Measurements from ENCODE around the gene CFAP53.
"Not testable (repeated sequence)": the region's sequence is repeated elsewhere in the genome, so short reads cannot be mapped to it uniquely, and the experiment has no call there.

The CFAP53 gene, protein sequence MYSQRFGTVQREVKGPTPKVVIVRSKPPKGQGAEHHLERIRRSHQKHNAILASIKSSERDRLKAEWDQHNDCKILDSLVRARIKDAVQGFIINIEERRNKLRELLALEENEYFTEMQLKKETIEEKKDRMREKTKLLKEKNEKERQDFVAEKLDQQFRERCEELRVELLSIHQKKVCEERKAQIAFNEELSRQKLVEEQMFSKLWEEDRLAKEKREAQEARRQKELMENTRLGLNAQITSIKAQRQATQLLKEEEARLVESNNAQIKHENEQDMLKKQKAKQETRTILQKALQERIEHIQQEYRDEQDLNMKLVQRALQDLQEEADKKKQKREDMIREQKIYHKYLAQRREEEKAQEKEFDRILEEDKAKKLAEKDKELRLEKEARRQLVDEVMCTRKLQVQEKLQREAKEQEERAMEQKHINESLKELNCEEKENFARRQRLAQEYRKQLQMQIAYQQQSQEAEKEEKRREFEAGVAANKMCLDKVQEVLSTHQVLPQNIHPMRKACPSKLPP

DNA sequence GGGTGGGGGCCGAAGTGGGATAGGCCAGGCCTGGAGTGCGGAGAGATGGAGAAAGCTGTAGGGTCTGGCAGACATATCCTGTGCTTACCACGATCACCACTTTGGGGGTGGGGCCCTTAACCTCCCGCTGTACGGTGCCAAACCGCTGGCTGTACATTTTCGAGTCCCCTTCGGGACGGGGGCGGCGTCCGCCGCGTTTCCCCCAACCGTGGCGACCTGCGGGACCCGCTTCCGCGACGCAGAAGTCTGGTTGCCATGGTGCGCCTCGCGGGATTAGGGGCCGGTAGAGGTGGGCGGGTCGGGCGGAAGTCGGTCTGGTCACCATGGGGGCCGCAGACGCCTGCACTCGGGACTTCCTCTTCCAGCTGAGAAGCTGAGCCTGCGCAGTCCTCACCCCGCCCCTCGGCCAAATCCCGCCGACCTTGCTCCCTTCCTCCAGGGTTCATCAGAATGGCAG is at the start of gene CFAP53:
CFAP53 (minus strand) TSS at position 248 of the 457 bp plus-strand sequence; CDS start at position 157, 91 bp downstream.
- DNase-seq, result peak; percentile 97

DNA sequence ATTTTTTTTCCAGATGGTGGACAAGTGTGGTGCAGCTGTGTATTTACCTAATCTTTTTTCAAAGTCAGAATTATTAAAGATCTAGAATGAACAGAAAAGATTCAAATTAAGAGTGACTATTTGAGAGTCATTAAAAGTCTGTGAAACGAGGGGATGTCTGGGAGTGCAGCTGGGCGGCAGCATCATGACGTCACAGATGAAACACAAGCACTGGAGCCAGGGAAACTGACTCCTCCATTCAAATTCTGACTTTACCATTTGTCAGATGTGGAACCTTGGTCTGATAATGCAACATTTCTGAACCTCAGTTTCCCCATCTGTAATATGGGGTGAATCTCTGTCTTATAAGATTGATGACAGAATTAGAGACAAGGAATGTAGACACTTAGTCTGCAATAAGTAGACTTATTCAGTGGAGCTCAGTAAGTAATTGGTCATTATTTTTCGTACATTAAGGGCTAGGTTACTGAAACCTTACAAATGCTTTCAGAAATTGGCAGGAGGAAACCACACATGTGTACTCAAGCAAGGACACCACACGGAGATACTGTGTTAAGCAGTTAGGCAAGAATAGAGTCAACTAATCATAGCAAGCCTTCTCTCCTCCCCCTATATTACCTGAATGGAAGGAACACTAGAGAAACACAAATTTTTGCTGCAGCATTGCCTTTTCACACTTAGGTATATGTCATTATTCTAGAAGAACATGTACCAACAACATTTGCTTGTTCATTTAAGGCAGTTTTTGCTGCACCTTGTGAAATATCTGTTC is 49.0 kb upstream of the CFAP53 start:
- no peak for DNase-seq

GRCh38 chr18:50313873-50314460 is 47.7 kb upstream of the CFAP53 start:
- no peak for DNase-seq

DNA sequence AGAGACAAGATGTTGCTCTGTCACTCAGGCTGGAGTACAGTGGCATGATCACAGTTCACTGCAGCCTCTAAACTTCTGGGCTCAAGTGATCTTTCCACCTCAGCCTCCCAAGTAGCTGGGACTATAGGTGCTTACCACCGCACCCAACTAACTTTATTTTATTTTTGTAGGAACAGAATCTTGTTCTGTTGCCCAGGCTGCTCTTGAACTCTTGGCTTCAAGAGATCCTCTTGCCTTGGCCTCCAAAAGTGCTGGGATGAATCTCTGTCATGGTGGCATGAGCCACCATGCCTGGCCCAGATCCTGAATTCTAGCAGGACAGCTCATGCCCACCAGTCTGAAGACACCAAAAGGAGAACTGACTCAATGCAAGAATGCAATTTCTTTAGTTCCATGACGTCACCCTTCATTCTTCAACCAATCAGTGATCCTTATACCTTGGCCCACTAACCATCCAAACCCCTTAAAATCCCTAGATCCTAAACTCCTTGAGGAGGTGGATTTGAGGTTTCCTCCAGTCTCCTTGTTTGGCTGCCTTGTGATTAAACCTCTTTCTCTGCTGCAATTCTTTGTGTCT is 46.8 kb upstream of the CFAP53 start:
- DNase-seq, result no peak

DNA sequence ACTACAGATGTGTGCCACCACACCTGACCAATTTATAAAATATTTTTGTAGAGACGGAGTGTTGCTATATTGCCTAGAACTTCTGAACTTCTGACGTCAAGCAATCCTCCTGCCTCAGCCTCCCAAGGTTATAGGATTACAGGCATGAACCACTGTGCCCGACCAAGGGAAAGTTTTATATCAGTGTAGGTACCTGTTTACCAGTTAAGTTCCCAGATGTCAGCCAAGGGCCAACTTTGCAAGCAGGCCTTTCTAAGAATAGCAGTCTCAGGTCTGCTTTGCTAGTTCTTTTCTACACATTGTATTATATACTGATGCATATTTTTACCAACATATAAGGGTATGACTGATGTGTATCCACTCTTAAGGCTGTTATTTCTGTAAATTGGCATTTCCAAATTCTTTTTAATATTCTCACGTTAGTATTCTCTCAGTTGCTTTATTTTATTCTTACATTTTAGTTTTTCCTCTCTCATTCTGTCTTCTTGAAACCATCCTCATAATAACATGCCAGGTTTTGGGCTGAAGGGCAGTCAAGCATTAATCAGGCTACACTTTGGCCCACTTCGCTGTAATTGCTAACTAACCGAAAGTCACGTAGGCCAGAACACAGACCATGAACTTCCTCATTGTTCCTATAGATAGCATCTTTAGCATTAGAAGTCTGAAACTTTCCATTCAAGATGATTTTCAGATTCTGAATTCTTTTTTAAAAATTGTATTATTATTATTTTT is 46.2 kb upstream of the CFAP53 start:
- DNase-seq, result peak; percentile 14

- DNase-seq, result no peak
These were observed 45.4 kb upstream of the CFAP53 start for GRCh38 chr18:50311650-50312049.

DNA sequence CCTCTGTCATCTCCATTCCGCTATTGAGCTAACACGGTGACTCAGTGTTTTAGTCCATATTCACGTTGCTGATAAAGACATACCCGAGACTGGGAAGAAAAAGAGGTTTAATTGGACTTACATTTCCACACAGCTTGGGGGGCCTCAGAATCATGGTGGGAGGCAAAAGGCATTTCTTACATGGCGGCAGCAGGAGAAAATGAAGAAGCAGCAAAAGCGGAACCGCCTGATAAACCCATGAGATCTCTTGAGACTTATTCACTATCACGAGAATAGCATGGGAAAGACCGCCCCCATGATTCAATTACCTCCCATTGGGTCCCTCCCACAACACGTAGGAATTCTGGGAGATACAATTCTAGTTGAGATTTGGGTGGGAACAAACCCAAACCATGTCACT is 43.8 kb upstream of the CFAP53 start:
- no peak for DNase-seq

- DNase-seq, result not testable (repeated sequence)
These were observed 42.6 kb upstream of the CFAP53 start for GRCh38 chr18:50308851-50309250.

DNA sequence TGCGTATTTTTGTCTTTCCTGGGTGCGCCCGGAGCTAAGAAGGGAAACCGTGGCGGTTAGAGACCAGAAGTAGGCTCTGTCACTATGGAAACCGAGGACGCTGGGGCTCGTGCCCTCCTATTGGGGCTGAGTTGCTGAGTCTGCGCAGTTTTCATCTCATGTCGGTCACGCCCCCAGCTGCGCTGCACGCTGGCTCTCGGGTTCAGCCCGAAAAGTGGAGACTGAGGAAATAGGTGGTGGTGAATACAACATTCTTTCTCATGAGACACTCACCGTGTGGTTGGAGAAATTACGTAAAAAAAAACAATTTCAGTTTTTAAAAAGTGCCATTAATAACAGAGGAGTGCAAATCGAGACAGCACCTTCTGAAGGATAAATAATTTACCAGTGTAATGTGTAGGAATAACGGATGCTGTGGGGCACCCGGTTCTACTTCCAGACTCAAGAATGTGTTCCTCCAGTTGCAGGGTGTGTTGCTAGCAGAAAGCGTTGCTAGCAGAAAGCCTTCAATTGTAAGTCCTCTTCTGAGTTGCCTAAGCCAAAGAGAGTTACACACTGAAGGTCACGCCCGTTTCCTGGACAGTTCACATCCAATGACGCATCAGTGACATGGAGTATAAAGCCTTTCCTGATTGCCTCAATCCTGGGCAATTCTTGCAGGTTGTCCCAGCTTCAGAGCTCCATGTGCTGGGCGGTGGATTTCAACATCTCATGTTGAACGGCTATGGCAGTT is 41.6 kb upstream of the CFAP53 start:
- DNase-seq, result peak; percentile 96

DNA sequence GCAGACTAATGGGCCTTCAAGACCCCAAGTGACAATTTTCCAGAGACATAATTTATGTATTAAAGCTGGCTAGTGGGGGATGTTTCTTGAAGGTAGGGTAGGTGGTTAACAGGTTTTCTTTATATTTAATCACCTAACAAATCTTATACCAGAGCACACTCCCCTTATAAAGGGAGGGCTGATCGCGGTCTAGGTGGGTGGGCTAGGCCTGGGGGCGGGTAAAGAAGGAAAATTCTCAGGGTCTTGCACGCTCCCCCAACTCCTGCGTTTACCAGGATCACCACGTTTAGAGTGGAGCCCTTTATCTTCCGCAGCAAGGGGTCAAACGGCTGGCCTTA is 41.1 kb upstream of the CFAP53 start:
- DNase-seq, result no peak

- DNase-seq, result no peak
These were observed 40.6 kb upstream of the CFAP53 start for GRCh38 chr18:50306944-50307343.

DNA sequence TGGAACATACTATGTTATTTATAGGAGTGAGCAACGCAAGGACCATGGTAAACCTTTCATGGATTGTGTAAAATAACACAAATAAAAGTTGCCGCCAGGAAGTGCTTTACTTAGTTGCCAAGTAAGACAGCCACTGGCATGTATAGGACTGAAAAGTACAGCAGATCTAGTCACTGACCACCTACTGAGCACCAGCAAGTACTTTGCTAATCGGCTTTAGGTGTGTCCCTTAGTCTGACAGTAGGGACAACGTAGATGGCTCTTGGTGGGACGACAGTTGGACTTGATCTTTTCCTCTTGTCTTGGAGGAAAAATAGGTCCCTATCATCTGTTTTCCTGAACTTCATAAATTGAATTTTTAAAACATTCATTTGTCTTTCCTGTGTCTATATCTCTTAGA is 34.8 kb upstream of the CFAP53 start:
- DNase-seq, result no peak

DNA sequence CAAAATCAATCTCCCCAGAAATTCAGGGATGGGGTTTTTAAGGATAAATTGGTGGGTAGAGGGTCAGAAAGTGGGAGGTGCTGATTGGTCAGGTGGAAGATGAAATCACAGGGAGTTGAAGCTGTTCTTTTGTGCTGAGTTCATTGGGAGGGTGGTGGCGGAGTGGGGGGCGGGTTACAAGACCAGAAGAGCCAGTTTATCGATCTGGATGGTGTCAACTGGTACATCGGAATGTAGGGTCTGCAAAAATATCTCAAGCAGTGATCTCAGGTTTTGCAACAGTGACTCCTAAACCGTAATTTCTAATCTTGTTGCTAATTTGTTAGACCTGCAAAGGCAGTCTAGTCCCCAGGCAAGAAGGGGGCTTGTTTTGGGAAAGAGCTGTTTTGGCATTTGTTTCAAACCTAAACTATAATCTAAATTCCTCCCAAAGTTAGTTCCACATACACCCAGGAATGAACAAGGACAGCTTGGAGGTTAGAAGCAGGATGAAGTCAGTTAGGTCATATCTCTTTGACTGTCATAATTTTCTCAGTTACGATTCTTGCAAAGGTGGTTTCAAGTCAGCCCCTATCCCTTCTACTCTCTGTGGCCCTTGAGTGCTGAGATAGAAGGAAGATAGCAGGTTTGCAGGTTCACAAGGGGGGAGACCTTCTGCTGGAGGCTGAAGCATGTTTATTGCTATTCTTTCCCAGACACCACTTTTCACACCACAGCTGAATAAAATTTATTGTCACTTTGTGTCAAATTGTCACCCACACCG is 33.5 kb upstream of the CFAP53 start:
- no peak for DNase-seq

DNA sequence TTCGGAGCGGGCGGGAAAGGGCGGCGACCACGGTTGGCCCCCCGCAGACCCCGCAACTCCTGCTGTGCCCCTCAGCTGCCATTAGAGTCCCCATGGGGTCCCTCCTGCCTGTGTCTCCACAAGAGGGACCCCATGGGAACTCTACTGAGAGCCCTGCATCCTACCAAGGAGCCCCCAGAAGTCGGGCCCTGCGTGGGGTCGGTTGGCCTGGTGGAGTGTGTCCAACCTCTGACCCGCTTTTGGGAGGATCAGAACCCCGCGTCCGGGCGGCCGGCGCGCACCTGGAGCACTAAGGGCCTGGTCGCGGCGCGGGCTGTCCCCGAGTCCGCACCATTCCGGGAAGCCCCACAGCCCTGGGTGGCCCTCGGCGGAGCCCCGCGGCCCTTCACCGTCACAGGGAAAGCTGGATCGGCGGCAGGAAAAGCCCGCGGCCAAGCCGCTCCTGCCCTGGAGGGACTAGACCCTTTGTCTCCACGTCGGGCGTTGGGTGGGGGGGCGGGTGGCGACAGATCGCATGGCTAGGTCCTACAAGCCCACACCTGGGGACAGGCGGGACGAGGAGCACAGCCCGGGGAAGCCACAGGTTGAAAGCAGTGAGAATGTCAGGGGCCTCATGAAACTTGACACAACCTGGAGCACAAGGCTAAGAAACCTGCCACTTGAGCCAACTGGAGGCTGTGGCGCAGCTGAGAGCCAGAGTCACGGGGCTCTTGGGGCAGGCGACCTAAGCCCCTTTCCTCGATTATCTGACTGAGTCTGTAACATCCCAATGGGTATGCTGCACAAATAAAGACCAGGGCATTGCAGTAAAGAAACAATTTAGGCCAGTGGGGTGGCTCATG is 32.4 kb upstream of the CFAP53 start:
- DNase-seq, result no peak

- DNase-seq, result peak; percentile 92
These were observed 31.5 kb upstream of the CFAP53 start for GRCh38 chr18:50297621-50298442.

GRCh38 chr18:50293039-50293438 is 26.7 kb upstream of the CFAP53 start:
- no peak for DNase-seq

GRCh38 chr18:50289108-50289443 is 22.8 kb upstream of the CFAP53 start:
- DNase-seq, result no peak

- not testable (repeated sequence) for DNase-seq
These were observed 22.2 kb upstream of the CFAP53 start for GRCh38 chr18:50288348-50289107.

Data from hematopoietic multipotent progenitor cell treated with erythropoietin and hydrocortisone succinate and interleukin-3 and kit ligand, for 4 days (in vitro differentiated cells).